Keratinocyte (primary cell): ENCODE measurements around the gene DEGS2. TPM values are rescaled to one million over a fixed set of nuclear protein-coding genes. Genes with fewer than 3 reads are reported as not detected.
A peak's percentile ranks its signal among the peaks of the same experiment; 100 is the strongest.

ENCODE experiments used
- DNase-seq: peaks from one replicate; pipeline ENCODE4 v3.0.0-alpha.2; 2011; ENCODE audit warnings: low read depth, missing footprints, low spot score
- FAIRE-seq: peaks from 2 replicates; lab custom pipeline; 2011; peaks lifted over from hg19 to GRCh38; lab: Jason Lieb, UNC
- H2AFZ ChIP-seq: 2 replicates; pipeline ENCODE4 v1.6.0; 2012; ENCODE audit warnings: low read length, control low read depth, inconsistent platforms; ENCODE audit not compliant: control insufficient read depth
- H3K27ac ChIP-seq: 2 replicates; pipeline ENCODE4 v1.5.1; 2011; ENCODE audit warnings: low read length; ENCODE audit not compliant: control insufficient read depth, insufficient read depth
- H3K27me3 ChIP-seq: 3 replicates; pipeline ENCODE4 v1.6.0; 2011; ENCODE audit warnings: low read length; ENCODE audit not compliant: control insufficient read depth, insufficient read depth; ENCODE audit errors: extremely low read depth
- H3K36me3 ChIP-seq, 2 experiments: 2 replicates in 1 of 2; 3 replicates in 1 of 2; pipeline ENCODE4 v1.5.1; 2011; ENCODE audit warnings: low read length in 2 of 2, mild to moderate bottlenecking in 1 of 2; ENCODE audit not compliant: control insufficient read depth in 2 of 2, insufficient read depth in 2 of 2; ENCODE audit errors: extremely low read depth in 1 of 2
- H3K4me1 ChIP-seq: 3 replicates; pipeline ENCODE4 v1.5.1; 2011; ENCODE audit warnings: low read length; ENCODE audit not compliant: control insufficient read depth, insufficient read depth; ENCODE audit errors: extremely low read depth
- H3K4me2 ChIP-seq: 3 replicates; pipeline ENCODE4 v1.6.0; 2011; ENCODE audit warnings: low read depth, low read length; ENCODE audit not compliant: control insufficient read depth, insufficient read depth; ENCODE audit errors: extremely low read depth
- H3K4me3 ChIP-seq, 3 experiments: fragments of 200-600 bp in 1 of 3; sonication (generic) in 1 of 3; 2 replicates in 2 of 3; 3 replicates in 1 of 3; pipeline ENCODE4 v1.5.1; 2011 to 2016; ENCODE audit warnings: low read length in 3 of 3, mild to moderate bottlenecking in 3 of 3, control low read depth in 2 of 3, inconsistent platforms in 1 of 3, low read depth in 1 of 3, mixed read lengths in 1 of 3, mixed run types in 1 of 3, moderate library complexity in 1 of 3; ENCODE audit not compliant: control insufficient read depth in 2 of 3, insufficient read depth in 2 of 3; ENCODE audit errors: extremely low read depth in 1 of 3
- H3K79me2 ChIP-seq: 2 replicates; pipeline ENCODE4 v1.6.0; 2012; ENCODE audit warnings: low read length; ENCODE audit not compliant: control insufficient read depth, insufficient read depth
- H3K9ac ChIP-seq: 3 replicates; pipeline ENCODE4 v1.6.0; 2011; ENCODE audit warnings: low read length; ENCODE audit not compliant: control insufficient read depth, insufficient read depth; ENCODE audit errors: extremely low read depth
- H3K9me1 ChIP-seq: 3 replicates; pipeline ENCODE4 v1.6.0; 2011; ENCODE audit warnings: low read length; ENCODE audit not compliant: control insufficient read depth, insufficient read depth; ENCODE audit errors: extremely low read depth
- H3K9me3 ChIP-seq: 2 replicates; pipeline ENCODE4 v1.5.1; 2012; ENCODE audit warnings: low read depth, low read length; ENCODE audit not compliant: control insufficient read depth
- H4K20me1 ChIP-seq: 3 replicates; pipeline ENCODE4 v1.6.0; 2011; ENCODE audit warnings: low read length; ENCODE audit not compliant: control insufficient read depth, insufficient read depth; ENCODE audit errors: extremely low read depth
- CTCF ChIP-seq, 3 experiments: IDR thresholded peaks in 1 of 3; conservative IDR thresholded peaks in 1 of 3; optimal IDR thresholded peaks in 1 of 3; 2 replicates in 2 of 3; 3 replicates in 1 of 3; pipeline versions ENCODE3 to v1.5.1; 2011; ENCODE audit warnings: low read length in 3 of 3, mild to moderate bottlenecking in 3 of 3, moderate library complexity in 2 of 3, control low read depth in 1 of 3, inconsistent platforms in 1 of 3; ENCODE audit not compliant: insufficient read depth in 2 of 3; ENCODE audit errors: extremely low read depth in 1 of 3
- EZH2 ChIP-seq: IDR thresholded peaks from one replicate; pipeline ENCODE4 v1.6.1; 2012; ENCODE audit warnings: inconsistent platforms, mild to moderate bottlenecking, low read length, moderate library complexity
- dilution Hi-C: fragments of 300-500 bp; cut with MboI; formaldehyde crosslinking; loops from one replicate; pipeline ENCODE4 v1.7.0; 2020; ENCODE audit warnings: low sequenced_read_pairs; ENCODE audit not compliant: extremely low pct_ligation_motif_present
- polyA plus RNA-seq, 5 experiments: library from polyadenylated mRNA; depleted of rRNA in 3 of 5; stranded (reverse) in 3 of 5; stranded (forward) in 1 of 5; unstranded in 1 of 5; fragments of >200 nt; gene quantifications; 1 replicate in 1 of 5; 2 replicates in 3 of 5; 3 replicates in 1 of 5; pipeline versions ENCODE4 v1.2.1 to v1.2.3, GENCODE V29; 2011 to 2012; ENCODE audit warnings: missing spikeins in 2 of 5, low read depth in 1 of 5, low replicate concordance in 1 of 5

The DEGS2 gene
- polyA plus RNA-seq, 1 donor (not counting 4 experiments of a cell fraction or from before 2014, with no cell fraction given): 0.46 TPM

GRCh38 chr14:100165831-100166440 is 6.5 kb upstream of the DEGS2 start:
- peak overlapping the region in 1 of 3 experiments; percentile 16 for H3K4me3 ChIP-seq
- H3K27me3 ChIP-seq: peaks cover 11% of the 10 kb centered on the region
- no peaks in the 10 kb centered on the region for H3K9me3 ChIP-seq
- dilution Hi-C loops: no loop called here
- H4K20me1 ChIP-seq: no peaks in the 10 kb centered on the region
- no peaks in the 10 kb centered on the region for H3K36me3 ChIP-seq
- no peak overlapping the region for H3K9ac ChIP-seq
- FAIRE-seq: no peak
- no peaks in the 10 kb centered on the region for H3K4me1 ChIP-seq
- no peaks in the 10 kb centered on the region for H3K79me2 ChIP-seq
- no peak overlapping the region for H2AFZ ChIP-seq
- H3K4me2 ChIP-seq: no peak overlapping the region
- TF ChIP-seq EZH2: no peak
- no peak for TF ChIP-seq CTCF (optimal IDR thresholded peaks at IDR 0.05 in 1 of 3, IDR thresholded peaks at IDR 0.05 in 1 of 3, conservative IDR thresholded peaks at IDR 0.05 in 1 of 3; ENCODE audit: extremely low read depth in 1 of 3, insufficient read depth in 2 of 3, low read length in 3 of 3)
- no peak for DNase-seq
- no peak overlapping the region for H3K27ac ChIP-seq
- no peaks in the 10 kb centered on the region for H3K9me1 ChIP-seq

- no peaks in the 10 kb centered on the region for H3K79me2 ChIP-seq
- peak overlapping the region; percentile 41 for H3K4me2 ChIP-seq
- TF ChIP-seq CTCF (optimal IDR thresholded peaks at IDR 0.05 in 1 of 3, IDR thresholded peaks at IDR 0.05 in 1 of 3, conservative IDR thresholded peaks at IDR 0.05 in 1 of 3; ENCODE audit: extremely low read depth in 1 of 3, insufficient read depth in 2 of 3, low read length in 3 of 3): peak in 2 of 3 experiments; percentile 42 to 51
- peak; percentile 61 for TF ChIP-seq EZH2
- no peak overlapping the region for H2AFZ ChIP-seq
- no peak overlapping the region for H3K9ac ChIP-seq
- H3K9me1 ChIP-seq: no peaks in the 10 kb centered on the region
- DNase-seq (no peak), FAIRE-seq (no peak)
- peaks cover 14% of the 10 kb centered on the region for H3K27me3 ChIP-seq
- H3K36me3 ChIP-seq: no peaks in the 10 kb centered on the region
- H3K9me3 ChIP-seq: no peaks in the 10 kb centered on the region
- H3K4me1 ChIP-seq: no peaks in the 10 kb centered on the region
- H3K4me3 ChIP-seq: no peak overlapping the region
- dilution Hi-C loops: no loop called here
- no peaks in the 10 kb centered on the region for H4K20me1 ChIP-seq
- no peak overlapping the region for H3K27ac ChIP-seq
Measured at GRCh38 chr14:100165376-100165775, 5.9 kb upstream of the DEGS2 start.
